ENCODE results near the gene NPY. TPM values are rescaled to one million over a fixed set of nuclear protein-coding genes. Genes with fewer than 3 reads are reported as not detected.

Gene NPY
- total RNA-seq, 1 experiment from 2014 or later, result not detected

- RAD21 ChIA-PET (ENCODE audit: low non-redundant PET in 1 of 2, low total read pairs in 2 of 2, uncharacterized antibody in 2 of 2, unreplicated experiment in 2 of 2), result no interaction called here
- Histone ChIP-seq H3K9me3 (ENCODE audit: control insufficient read depth in 1 of 2, insufficient read depth in 1 of 2, low read depth in 1 of 2, low read length in 2 of 2) (no peaks in the 10 kb centered on the region), H3K9ac (ENCODE audit: low read length) (no peak overlapping the region), H3K9me2 (ENCODE audit: insufficient read depth) (no peaks in the 10 kb centered on the region), H2AFZ (ENCODE audit: low read depth, low read length, poor library complexity, severe bottlenecking) (no peak overlapping the region), H3K4me3 (replicated peaks in 1 of 2; ENCODE audit: low read depth in 1 of 2, low read length in 2 of 2) (no peak overlapping the region), H3K27me3 (ENCODE audit: insufficient read depth, low read length) (peaks cover 14% of the 10 kb centered on the region; the same call in 1 of the 2 replicates), H3K36me3 (ENCODE audit: control insufficient read depth in 1 of 2, insufficient read depth in 2 of 2, low read length in 2 of 2) (no peaks in the 10 kb centered on the region), H3K4me2 (ENCODE audit: low read length) (no peak overlapping the region), H3K27ac (ENCODE audit: low read depth, low read length) (no peak overlapping the region), H4K20me1 (ENCODE audit: insufficient read depth) (no peaks in the 10 kb centered on the region), H3K4me1 (ENCODE audit: control insufficient read depth in 1 of 2, insufficient read depth in 2 of 2, low read length in 2 of 2) (peaks cover 0 to 9% of the 10 kb centered on the region in 2 experiments; a peak in 1 of 4 replicates), H3K79me2 (ENCODE audit: insufficient read depth, low read length) (no peaks in the 10 kb centered on the region)
- no peak for DNase-seq (ENCODE audit: low read depth, low spot score)
- POLR2A ChIA-PET, result no interaction called here
- CTCF ChIA-PET, result no interaction called here
- no TSS peak for BruUV-seq (replicated peaks)
- no peak for TF ChIP-seq ELF1 (IDR thresholded peaks at IDR 0.05; ENCODE audit: borderline replicate concordance, low read depth)
- TF ChIP-seq CTCF (IDR thresholded peaks at IDR 0.05 in 2 of 3, conservative IDR thresholded peaks at IDR 0.05 in 1 of 3; ENCODE audit: borderline replicate concordance in 1 of 3, insufficient read depth in 1 of 3, low read depth in 2 of 3, low read length in 2 of 3), result no peak
- no peak for ATAC-seq
- intact Hi-C loops (cut with micrococcal nuclease), result no loop called here
Observed at GRCh38 chr7:24334012-24334411, 50.0 kb downstream of the NPY start.

- ATAC-seq, result no peak
- Histone ChIP-seq H3K79me2 (ENCODE audit: insufficient read depth, low read length) (no peaks in the 10 kb centered on the region), H3K27ac (ENCODE audit: low read depth, low read length) (no peak overlapping the region), H3K4me1 (ENCODE audit: control insufficient read depth in 1 of 2, insufficient read depth in 2 of 2, low read length in 2 of 2) (peaks cover 0 to 9% of the 10 kb centered on the region in 2 experiments; a peak in 1 of 4 replicates), H3K4me2 (ENCODE audit: low read length) (no peak overlapping the region), H3K4me3 (replicated peaks in 1 of 2; ENCODE audit: low read depth in 1 of 2, low read length in 2 of 2) (no peak overlapping the region), H3K36me3 (ENCODE audit: control insufficient read depth in 1 of 2, insufficient read depth in 2 of 2, low read length in 2 of 2) (no peaks in the 10 kb centered on the region), H3K9me3 (ENCODE audit: control insufficient read depth in 1 of 2, insufficient read depth in 1 of 2, low read depth in 1 of 2, low read length in 2 of 2) (no peaks in the 10 kb centered on the region), H3K9me2 (ENCODE audit: insufficient read depth) (no peaks in the 10 kb centered on the region), H2AFZ (ENCODE audit: low read depth, low read length, poor library complexity, severe bottlenecking) (no peak overlapping the region), H4K20me1 (ENCODE audit: insufficient read depth) (no peaks in the 10 kb centered on the region), H3K27me3 (ENCODE audit: insufficient read depth, low read length) (peaks cover 14% of the 10 kb centered on the region; the same call in 1 of the 2 replicates), H3K9ac (ENCODE audit: low read length) (no peak overlapping the region)
- ChIA-PET CTCF (no interaction called here), RAD21 (ENCODE audit: low non-redundant PET in 1 of 2, low total read pairs in 2 of 2, uncharacterized antibody in 2 of 2, unreplicated experiment in 2 of 2) (no interaction called here), POLR2A (no interaction called here)
- no peak for TF ChIP-seq ATF3 (IDR thresholded peaks at IDR 0.05)
- no peak for TF ChIP-seq ZNF274 (IDR thresholded peaks at IDR 0.05; ENCODE audit: low read depth, low read length)
- TF ChIP-seq POLR2AphosphoS5 (IDR thresholded peaks at IDR 0.05; ENCODE audit: low read depth, low read length), result no peak
- TF ChIP-seq CBX3 (IDR thresholded peaks at IDR 0.05; ENCODE audit: low read depth), result no peak
- no TSS peak for BruUV-seq (replicated peaks)
- intact Hi-C loops (cut with micrococcal nuclease), result no loop called here
- no peak for DNase-seq (ENCODE audit: low read depth, low spot score)
Observed at GRCh38 chr7:24334627-24335026, 50.6 kb downstream of the NPY start.
